HG03060 (cell line): ENCODE results near the gene MIS18A.
"Not testable (repeated sequence)": the region's sequence is repeated elsewhere in the genome, so short reads cannot be mapped to it uniquely, and the experiment has no call there.

Source experiments
- ATAC-seq: cut with Tn5 transposase; IDR thresholded peaks from one replicate; pipeline ENCODE4 v1.9.1; 2021; ENCODE audit warnings: low read depth, moderate number of reproducible peaks; ENCODE audit not compliant: unreplicated experiment

MIS18A gene

GRCh38 chr21:32306021-32306780, 27.4 kb upstream of the MIS18A start:
- ATAC-seq = no peak

DNA sequence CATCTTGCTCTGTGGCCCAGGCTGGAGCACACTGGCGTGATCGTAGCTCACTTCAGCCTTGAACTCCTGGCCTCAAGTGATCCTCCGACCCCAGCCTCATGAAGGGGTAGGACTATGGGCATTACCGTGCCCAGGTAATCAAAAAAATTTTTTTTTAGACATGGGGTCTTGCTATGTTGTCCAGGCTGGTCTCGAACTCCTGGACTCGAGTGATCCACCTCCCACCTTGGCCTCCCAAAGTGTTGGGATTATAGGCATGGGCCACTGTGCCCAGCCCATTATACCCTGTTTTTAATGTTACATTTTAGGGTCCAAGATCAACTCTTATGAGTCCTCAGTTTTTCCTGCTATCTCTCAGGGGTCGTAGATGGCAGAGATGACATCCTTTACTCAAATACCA, 26.1 kb upstream of the MIS18A start:
- ATAC-seq = no peak

DNA sequence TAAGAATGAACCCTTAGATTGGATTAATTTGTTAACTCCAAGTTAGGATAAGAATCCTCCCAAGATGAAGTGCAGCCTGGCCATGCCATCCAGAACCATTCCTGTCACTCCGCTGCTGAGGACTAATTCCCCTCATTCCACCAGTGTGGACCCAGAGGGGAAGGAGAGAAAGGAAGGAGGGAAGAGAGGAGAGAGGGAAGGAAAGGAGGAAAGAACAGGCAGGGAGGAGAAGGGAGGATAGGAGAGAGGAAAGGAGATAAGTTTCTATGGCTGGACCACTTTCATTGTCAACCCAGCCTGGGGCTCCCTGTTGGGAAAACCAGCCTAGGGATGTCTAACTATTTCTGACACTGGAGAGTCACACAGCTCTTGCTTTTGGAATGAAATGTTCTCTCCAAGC, 24.5 kb upstream of the MIS18A start:
- no peak for ATAC-seq

DNA sequence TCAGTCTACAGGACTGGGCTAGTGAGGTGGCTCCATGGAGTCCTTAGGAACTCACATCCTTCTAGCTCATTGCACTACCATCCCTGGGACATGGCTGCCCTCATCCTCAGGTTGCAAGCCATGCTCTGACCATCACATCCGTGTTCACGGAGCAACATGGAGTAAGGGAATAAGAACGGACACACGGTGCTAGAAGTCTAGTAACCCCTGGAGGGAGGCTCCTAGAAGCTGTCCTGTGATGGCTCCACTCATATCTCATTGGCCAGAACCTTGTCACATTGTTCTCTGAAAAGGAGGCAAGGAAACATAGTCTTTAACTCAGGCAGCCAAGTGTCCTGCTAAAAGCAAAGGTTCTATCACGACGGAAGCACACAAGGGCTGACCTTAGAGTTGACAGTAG, 23.7 kb upstream of the MIS18A start:
- no peak for ATAC-seq

- no peak for ATAC-seq
Observed at GRCh38 chr21:32301596-32301995, 22.7 kb upstream of the MIS18A start.

DNA sequence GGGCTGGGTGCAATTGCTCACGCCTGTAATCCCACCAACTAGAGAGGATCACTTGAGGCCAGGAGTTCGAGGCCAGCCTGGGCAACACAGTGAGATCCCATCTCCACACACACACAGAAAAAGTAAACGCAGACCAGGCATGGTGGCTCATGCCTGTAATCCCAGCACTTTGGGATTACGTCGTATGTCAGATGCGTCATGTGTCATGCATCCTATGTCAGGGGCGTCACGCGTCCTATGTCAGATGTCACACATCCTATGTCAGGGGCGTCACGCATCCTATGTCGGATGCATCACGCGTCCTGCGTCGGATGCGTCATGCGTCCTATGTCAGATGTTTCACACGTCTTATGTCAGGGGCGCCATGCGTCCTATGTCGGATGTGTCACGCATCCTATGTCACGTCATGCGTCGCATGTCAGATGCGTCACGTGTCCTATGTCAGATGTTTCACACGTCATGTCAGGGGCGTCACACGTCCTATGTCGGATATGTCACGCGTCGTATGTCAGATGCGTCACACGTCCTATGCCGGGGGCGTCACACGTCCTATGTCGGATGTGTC, 21.4 kb upstream of the MIS18A start:
- no peak for ATAC-seq

DNA sequence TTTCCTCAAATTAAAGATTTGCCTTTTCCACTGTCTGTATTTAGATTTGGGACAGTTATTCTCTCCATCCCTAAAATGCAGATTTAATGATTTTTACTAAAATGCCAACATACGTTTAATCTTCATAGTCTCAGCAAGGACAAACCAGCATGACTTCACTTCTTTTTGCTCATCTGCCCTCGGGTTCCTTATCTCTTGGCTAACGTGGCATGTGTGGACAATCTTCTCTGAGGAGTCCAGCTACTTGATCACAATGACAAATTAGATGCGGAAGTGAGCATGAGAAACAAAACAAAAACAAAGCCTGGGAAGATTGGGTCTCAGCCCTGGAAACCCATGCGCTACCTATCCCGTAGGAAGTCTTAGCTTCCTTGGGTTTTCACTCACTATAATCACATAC, 20.8 kb upstream of the MIS18A start:
- ATAC-seq = no peak

DNA sequence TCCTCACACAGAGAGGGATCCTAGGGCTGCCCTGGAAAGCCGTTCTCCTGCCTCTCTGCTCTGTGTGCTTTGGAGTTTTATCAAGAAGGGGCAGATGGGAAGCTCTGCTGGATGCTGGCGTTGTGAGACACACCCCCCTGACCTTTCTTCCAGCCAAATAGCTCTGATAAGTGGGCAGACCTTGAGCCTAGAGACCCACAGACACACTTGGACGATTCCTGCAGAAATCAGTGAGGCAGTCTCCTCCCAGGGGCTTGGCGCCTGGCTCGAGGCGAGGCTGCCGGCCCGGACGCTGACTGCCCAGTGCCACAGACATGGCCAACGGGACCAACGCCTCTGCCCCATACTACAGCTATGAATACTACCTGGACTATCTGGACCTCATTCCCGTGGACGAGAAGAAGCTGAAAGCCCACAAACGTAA, 19.8 kb upstream of the MIS18A start, which contains the start of gene MRAP:
MRAP (plus strand) TSS at position 198 of the 424 bp plus-strand sequence; CDS start at position 315, 117 bp downstream.
- ATAC-seq = no peak

DNA sequence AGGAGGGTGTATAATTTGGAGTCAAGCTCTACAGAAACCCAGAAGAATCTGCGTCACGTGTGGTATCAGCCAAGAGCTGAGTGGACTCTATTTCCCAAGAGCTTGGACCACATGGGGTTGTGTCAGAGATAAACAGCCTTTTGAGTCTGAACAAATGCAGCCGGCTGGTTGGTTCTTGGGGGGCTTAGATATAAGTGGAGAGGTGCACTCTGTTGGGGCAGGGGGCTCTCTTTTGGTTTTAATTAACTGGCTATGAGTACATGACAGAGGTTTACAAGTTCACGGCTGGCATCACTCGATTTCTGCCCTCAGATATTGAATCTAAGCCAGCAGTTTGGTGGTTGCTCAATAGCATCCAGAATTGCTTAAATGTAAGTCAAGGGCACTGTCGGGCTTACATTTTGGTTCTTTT, 19.3 kb upstream of the MIS18A start:
- ATAC-seq = no peak

- ATAC-seq = no peak
Observed at GRCh38 chr21:32297449-32297848, 18.6 kb upstream of the MIS18A start.

- no peak for ATAC-seq
Observed at GRCh38 chr21:32285476-32285875, 6.6 kb upstream of the MIS18A start.

DNA sequence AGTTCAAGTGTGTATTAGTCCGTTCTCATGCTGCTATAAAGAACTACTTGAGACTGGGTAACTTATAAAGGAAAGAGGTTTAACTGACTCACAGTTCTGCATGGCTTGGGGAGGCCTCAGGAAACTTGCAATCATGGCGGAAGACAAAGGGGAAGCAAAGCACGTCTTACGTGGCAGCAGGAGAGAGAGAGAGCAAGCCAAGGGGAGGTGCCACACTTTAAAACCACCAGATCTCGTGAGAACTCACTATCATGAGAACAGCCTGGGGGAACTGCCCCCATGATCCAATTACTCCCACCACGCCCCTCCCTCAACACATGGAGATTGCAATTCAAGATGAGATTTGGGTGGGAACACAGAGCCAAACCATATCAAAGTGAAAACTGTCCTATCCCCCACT, 4.1 kb upstream of the MIS18A start:
- ATAC-seq = no peak

DNA sequence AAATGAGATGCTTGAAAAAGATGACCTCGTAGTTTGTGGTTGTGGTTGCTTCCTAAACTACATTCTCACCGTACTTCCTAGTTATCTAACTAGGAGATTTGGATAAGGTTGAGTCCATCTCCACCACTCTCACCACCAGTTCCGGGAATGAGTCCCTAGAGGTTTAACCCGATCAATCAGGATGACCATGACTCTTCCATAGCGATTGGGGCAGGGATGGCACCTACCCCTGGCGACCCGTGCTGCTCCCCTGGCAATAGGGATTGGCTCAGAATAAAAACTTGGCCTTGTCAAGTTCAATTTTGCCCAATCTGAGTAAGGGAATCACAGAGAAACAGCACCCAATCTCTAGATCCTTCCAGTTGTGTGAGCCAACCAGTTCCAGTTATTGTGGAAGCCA, 2.7 kb upstream of the MIS18A start:
- no peak for ATAC-seq

- ATAC-seq = no peak
Observed at GRCh38 chr21:32279377-32279680, 480 bp upstream of the MIS18A start.

GRCh38 chr21:32278103-32278502, 746 bp downstream of the MIS18A start:
- peak; percentile 13 for ATAC-seq

DNA sequence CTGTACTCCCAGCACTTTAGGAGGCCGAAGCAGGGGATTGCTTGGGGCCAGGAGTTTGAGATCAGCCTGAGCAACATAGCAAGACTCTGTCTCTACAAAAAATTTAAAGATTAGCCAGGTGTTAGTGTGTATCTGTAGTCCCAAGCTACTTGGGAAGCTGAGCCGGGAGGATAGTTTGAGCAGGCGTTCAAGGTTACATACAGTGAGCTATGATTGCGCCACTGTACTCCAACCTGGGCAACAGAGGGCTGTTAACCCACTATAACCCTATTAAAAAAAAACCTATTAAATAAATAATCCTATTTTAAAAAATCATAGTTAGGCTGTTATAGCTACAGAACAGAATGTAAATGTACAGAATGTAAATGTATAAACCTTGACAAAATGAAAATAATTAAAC, 2.2 kb downstream of the MIS18A start:
- no peak for ATAC-seq

- ATAC-seq = no peak
Observed at GRCh38 chr21:32270748-32271147, 8.1 kb downstream of the MIS18A start.

DNA sequence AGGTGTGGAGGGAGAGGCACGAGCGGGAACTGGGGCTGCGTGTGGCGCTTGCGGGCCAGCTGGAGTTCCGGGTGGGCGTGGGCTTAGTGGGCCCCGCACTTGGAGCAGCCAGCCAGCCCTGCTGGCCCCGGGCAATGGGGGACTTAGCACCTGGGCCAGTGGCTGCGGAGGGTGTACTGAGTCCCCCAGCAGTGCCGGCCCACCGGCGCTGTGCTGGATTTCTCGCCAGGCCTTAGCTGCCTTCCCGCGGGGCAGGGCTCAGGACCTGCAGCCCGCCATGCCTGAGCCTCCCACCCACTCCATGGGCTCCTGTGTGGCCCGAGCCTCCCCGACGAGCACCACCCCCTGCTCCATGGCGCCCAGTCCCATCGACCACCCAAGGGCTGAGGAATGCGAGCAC, 13.5 kb downstream of the MIS18A start:
- ATAC-seq = not testable (repeated sequence)

DNA sequence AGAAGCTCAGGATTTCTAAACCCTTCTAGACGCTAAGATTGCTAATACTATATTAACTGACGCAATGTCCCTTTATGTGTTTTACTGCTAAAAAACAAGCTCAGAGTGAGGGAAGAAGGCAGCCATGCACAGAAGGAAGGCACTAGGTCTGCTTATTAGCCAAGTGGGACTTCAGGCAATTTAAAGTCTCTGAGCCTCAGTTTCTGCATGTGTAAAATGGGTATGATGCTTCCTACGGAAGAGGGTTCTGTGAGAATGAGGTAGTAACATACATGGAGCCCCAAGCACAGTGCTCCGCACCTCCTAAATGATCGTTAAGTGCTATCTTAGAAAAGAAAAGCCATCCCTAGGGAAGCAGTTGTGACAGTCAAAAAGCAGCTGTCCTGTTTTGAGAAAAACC, 16.9 kb downstream of the MIS18A start:
- ATAC-seq = no peak

DNA sequence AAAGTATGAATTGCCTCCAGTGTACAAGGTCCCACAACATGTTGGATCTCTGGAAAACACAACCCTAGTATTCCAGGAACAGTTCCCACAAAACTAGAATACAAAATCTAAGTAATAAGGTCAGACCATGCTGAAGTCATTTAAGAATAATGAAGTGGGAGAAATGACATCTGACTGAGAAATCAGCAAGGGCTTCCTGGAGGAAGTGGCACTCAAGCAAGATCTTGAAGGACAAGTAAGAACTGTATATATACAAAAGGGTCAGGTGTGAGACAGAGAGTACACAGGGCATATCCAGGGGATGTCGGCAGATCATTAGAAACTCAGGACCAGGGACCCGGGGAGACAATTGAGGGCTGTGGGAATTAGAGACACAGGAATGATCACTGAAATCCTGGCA, 18.7 kb downstream of the MIS18A start:
- no peak for ATAC-seq

GRCh38 chr21:32258786-32259048, 20.1 kb downstream of the MIS18A start:
- not testable (repeated sequence) for ATAC-seq

- ATAC-seq = no peak
Observed at GRCh38 chr21:32257962-32258785, 20.7 kb downstream of the MIS18A start.
